NT2/D1 (cell line): ENCODE results near the gene OTOS.

Source experiments
- SUZ12 ChIP-seq: IDR thresholded peaks from 2 replicates; pipeline ENCODE4 v1.6.1; 2011; ENCODE audit not compliant: insufficient read length, insufficient read depth; ENCODE audit errors: extremely low read depth
- ZNF274 ChIP-seq: IDR thresholded peaks from 2 replicates; pipeline ENCODE4 v1.6.1; 2011; ENCODE audit warnings: mild to moderate bottlenecking, low read depth, low read length

- TF ChIP-seq SUZ12 = no peak
- TF ChIP-seq ZNF274 = no peak
Measured at GRCh38 chr2:240136671-240137292, 3.7 kb downstream of the OTOS start.
